ENCODE measurements around the gene ABLIM1. TPM values are rescaled to one million over a fixed set of nuclear protein-coding genes. Genes with fewer than 3 reads are reported as not detected.

ABLIM1 gene
- total and polyA plus RNA-seq, 2 of the 13 experiments (the other 11 are each of a cell fraction or from before 2014, with no cell fraction given): 59.4 to 92.7 TPM

GRCh38 chr10:114618722-114619121 lies 39.4 kb downstream of the ABLIM1 start:
- H3K4me1 ChIP-seq (ENCODE audit: insufficient read depth, low read length): peaks cover 25% of the 10 kb centered on the region
- CTCF ChIA-PET (ENCODE audit: low intra/inter-chr PET ratio, low total read pairs): no interaction called here
- H3K9me3 ChIP-seq (ENCODE audit: low read length): no peaks in the 10 kb centered on the region
- in situ Hi-C loops (cut with HindIII; ENCODE audit: extremely low pct_ligation_motif_present, low pct_unique_long_range_greater_than_20kb) (no loop called here), intact Hi-C loops (cut with micrococcal nuclease; ENCODE audit: unreplicated experiment) (no loop called here)
- H3K9ac ChIP-seq (ENCODE audit: insufficient read depth, low read depth, low read length): no peak overlapping the region
- no peak for ATAC-seq
- FAIRE-seq: no peak
- no peak overlapping the region for H3K4me3 ChIP-seq (replicated peaks in 1 of 3; ENCODE audit: insufficient read depth in 1 of 3, low read depth in 2 of 3, low read length in 3 of 3)
- POLR2A ChIA-PET: no interaction called here
- no peaks in the 10 kb centered on the region for H4K20me1 ChIP-seq (ENCODE audit: insufficient read depth, low read length)
- H2AFZ ChIP-seq (ENCODE audit: low read length): no peak overlapping the region
- no peak for DNase-seq (ENCODE audit: low spot score)
- H3K4me2 ChIP-seq (ENCODE audit: low read depth, low read length): no peak overlapping the region
- BruUV-seq (replicated peaks): no TSS peak
- H3K36me3 ChIP-seq (replicated peaks in 1 of 2; ENCODE audit: control insufficient read depth in 1 of 2, insufficient read depth in 2 of 2, low read length in 2 of 2): no peaks in the 10 kb centered on the region
- no peaks in the 10 kb centered on the region for H3K27me3 ChIP-seq (ENCODE audit: control insufficient read depth in 1 of 2, insufficient read depth in 2 of 2, low read length in 2 of 2)
- no peaks in the 10 kb centered on the region for H3K79me2 ChIP-seq (ENCODE audit: insufficient read depth, low read length)
- 64% methylated on average over 3 of the region's 3 CpGs for WGBS (ENCODE audit: low lambda C conversion rate)
- no peak overlapping the region for H3K27ac ChIP-seq (ENCODE audit: extremely low read length, insufficient read depth, low read length)
- TF ChIP-seq KMT2A (CRISPR knock-in tag; IDR thresholded peaks at IDR 0.05): no peak
- TF ChIP-seq GATA4 (IDR thresholded peaks at IDR 0.05; ENCODE audit: borderline replicate concordance, low read depth): no peak
- no peak for TF ChIP-seq ERF (CRISPR knock-in tag; IDR thresholded peaks at IDR 0.05)
- no peak for TF ChIP-seq ZNF501 (CRISPR knock-in tag; IDR thresholded peaks at IDR 0.05)
- TF ChIP-seq ZNF577 (CRISPR knock-in tag; IDR thresholded peaks at IDR 0.05; ENCODE audit: borderline replicate concordance, low read depth): no peak
- no peak for TF ChIP-seq CENPX (CRISPR knock-in tag; IDR thresholded peaks at IDR 0.05)
- TF ChIP-seq KLF16 (CRISPR knock-in tag; IDR thresholded peaks at IDR 0.05): no peak
- no peak for TF ChIP-seq FIP1L1 (IDR thresholded peaks at IDR 0.05; ENCODE audit: borderline replicate concordance, insufficient read depth, low read depth, low read length)
- TF ChIP-seq, protein P1, sequence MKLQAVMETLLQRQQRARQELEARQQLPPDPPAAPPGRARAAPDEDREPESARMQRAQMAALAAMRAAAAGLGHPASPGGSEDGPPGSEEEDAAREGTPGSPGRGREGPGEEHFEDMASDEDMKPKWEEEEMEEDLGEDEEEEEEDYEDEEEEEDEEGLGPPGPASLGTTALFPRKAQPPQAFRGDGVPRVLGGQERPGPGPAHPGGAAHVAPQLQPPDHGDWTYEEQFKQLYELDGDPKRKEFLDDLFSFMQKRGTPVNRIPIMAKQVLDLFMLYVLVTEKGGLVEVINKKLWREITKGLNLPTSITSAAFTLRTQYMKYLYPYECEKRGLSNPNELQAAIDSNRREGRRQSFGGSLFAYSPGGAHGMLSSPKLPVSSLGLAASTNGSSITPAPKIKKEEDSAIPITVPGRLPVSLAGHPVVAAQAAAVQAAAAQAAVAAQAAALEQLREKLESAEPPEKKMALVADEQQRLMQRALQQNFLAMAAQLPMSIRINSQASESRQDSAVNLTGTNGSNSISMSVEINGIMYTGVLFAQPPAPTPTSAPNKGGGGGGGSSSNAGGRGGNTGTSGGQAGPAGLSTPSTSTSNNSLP (IDR thresholded peaks at IDR 0.05; ENCODE audit: low read depth, low read length): no peak
- TF ChIP-seq, protein P2, sequence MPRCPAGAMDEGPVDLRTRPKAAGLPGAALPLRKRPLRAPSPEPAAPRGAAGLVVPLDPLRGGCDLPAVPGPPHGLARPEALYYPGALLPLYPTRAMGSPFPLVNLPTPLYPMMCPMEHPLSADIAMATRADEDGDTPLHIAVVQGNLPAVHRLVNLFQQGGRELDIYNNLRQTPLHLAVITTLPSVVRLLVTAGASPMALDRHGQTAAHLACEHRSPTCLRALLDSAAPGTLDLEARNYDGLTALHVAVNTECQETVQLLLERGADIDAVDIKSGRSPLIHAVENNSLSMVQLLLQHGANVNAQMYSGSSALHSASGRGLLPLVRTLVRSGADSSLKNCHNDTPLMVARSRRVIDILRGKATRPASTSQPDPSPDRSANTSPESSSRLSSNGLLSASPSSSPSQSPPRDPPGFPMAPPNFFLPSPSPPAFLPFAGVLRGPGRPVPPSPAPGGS (CRISPR knock-in tag; IDR thresholded peaks at IDR 0.05): no peak
- TF ChIP-seq ZNF274 (CRISPR knock-in tag; IDR thresholded peaks at IDR 0.05): no peak
- TF ChIP-seq, protein P3, sequence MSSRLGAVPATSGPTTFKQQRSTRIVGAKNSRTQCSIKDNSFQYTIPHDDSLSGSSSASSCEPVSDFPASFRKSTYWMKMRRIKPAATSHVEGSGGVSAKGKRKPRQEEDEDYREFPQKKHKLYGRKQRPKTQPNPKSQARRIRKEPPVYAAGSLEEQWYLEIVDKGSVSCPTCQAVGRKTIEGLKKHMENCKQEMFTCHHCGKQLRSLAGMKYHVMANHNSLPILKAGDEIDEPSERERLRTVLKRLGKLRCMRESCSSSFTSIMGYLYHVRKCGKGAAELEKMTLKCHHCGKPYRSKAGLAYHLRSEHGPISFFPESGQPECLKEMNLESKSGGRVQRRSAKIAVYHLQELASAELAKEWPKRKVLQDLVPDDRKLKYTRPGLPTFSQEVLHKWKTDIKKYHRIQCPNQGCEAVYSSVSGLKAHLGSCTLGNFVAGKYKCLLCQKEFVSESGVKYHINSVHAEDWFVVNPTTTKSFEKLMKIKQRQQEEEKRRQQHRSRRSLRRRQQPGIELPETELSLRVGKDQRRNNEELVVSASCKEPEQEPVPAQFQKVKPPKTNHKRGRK (CRISPR knock-in tag; IDR thresholded peaks at IDR 0.05): no peak
- no peak for TF ChIP-seq ZFP36 (IDR thresholded peaks at IDR 0.05; ENCODE audit: borderline replicate concordance, low read depth, low read length, partially characterized antibody)
- no peak for TF ChIP-seq ZNF326 (CRISPR knock-in tag; IDR thresholded peaks at IDR 0.05; ENCODE audit: borderline replicate concordance)

Measured in HepG2 (cell line).